ENCODE measurements around the gene FYCO1.

The FYCO1 gene

GRCh38 chr3:45931496-45931895, 64.1 kb downstream of the FYCO1 start:
- no peak overlapping the region for H3K4me3 Mint-ChIP-seq
- DNase-seq, result no peak
- peaks cover 82% of the 10 kb centered on the region for H3K36me3 Mint-ChIP-seq (ENCODE audit: low read depth)
- no peaks in the 10 kb centered on the region for H3K9me3 Mint-ChIP-seq
- no peak for TF ChIP-seq CTCF (IDR thresholded peaks at IDR 0.05)
- no peaks in the 10 kb centered on the region for H3K4me1 Mint-ChIP-seq
- peaks cover under 1% of the 10 kb centered on the region for H3K27me3 Mint-ChIP-seq (ENCODE audit: low read depth, poor library complexity)
- H3K27ac Mint-ChIP-seq, result no peak overlapping the region

DNA sequence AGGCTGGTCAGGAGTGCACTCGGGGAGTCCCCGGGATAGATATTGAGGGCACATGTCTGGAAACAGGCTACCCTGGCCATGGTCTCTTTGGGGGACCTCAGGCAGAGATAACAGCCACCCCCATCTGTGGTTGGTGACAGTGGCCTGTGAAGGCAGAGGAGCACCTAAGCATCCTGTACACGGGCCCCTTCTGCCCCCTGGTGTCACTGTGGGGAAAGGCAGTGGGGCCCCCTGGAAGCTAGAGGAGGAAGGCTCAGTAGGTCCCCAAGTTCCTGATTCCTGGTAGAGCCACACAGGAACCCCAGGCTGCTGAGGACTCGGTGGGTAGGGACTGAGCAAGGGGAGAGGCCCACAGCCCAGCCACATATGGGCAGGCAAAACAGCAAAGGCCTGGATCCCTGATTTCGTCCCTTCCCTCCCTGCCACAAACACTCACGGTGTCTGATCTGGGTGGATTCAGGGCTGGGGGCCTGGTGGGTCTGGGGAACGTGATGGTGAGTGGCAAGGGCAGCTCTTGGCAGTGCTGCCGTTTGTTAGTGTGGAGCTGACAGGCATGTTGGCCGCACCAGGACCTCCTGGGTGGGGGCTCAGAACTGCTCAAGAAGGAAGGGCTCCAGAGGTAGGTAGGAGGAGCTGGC, 66.5 kb downstream of the FYCO1 start:
- peaks cover 3% of the 10 kb centered on the region for H3K27me3 Mint-ChIP-seq (ENCODE audit: low read depth, poor library complexity)
- H3K9me3 Mint-ChIP-seq, result no peaks in the 10 kb centered on the region
- no peaks in the 10 kb centered on the region for H3K4me1 Mint-ChIP-seq
- peaks cover 80% of the 10 kb centered on the region for H3K36me3 Mint-ChIP-seq (ENCODE audit: low read depth)
- peak; percentile 75 for TF ChIP-seq CTCF (IDR thresholded peaks at IDR 0.05)
- H3K4me3 Mint-ChIP-seq, result no peak overlapping the region
- peak; percentile 64 for DNase-seq
- H3K27ac Mint-ChIP-seq, result no peak overlapping the region

DNA sequence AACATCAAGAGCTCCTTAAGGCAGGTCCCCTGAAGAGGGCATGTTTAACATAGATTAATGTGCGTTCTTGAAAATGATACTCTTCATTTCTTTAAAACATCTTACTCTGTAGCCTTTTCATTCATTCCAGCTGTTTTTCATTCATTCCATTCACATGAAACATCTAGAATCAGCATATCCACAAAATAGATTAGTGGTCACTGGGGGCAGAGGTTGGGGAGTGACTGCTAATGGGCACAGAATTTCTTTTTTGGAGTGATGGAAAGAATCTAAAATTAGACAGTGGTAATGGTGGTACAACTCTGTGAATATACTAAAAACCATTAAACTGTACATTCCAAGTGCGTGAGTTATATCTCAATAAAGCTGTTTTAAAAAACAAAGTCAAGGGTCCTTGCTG, 67.7 kb downstream of the FYCO1 start:
- Mint-ChIP-seq H3K4me3 (no peak overlapping the region), H3K27ac (no peak overlapping the region), H3K27me3 (ENCODE audit: low read depth, poor library complexity) (peaks cover 6% of the 10 kb centered on the region), H3K4me1 (no peaks in the 10 kb centered on the region), H3K36me3 (ENCODE audit: low read depth) (peaks cover 74% of the 10 kb centered on the region), H3K9me3 (no peaks in the 10 kb centered on the region)
- TF ChIP-seq CTCF (IDR thresholded peaks at IDR 0.05), result no peak
- no peak for DNase-seq

- Mint-ChIP-seq H3K4me1 (no peaks in the 10 kb centered on the region), H3K27me3 (ENCODE audit: low read depth, poor library complexity) (peaks cover 8% of the 10 kb centered on the region), H3K4me3 (no peak overlapping the region), H3K27ac (no peak overlapping the region), H3K9me3 (no peaks in the 10 kb centered on the region), H3K36me3 (ENCODE audit: low read depth) (peaks cover 59% of the 10 kb centered on the region)
- no peak for TF ChIP-seq CTCF (IDR thresholded peaks at IDR 0.05)
- no peak for DNase-seq
Observed at GRCh38 chr3:45923755-45924154, 71.9 kb downstream of the FYCO1 start.

DNA sequence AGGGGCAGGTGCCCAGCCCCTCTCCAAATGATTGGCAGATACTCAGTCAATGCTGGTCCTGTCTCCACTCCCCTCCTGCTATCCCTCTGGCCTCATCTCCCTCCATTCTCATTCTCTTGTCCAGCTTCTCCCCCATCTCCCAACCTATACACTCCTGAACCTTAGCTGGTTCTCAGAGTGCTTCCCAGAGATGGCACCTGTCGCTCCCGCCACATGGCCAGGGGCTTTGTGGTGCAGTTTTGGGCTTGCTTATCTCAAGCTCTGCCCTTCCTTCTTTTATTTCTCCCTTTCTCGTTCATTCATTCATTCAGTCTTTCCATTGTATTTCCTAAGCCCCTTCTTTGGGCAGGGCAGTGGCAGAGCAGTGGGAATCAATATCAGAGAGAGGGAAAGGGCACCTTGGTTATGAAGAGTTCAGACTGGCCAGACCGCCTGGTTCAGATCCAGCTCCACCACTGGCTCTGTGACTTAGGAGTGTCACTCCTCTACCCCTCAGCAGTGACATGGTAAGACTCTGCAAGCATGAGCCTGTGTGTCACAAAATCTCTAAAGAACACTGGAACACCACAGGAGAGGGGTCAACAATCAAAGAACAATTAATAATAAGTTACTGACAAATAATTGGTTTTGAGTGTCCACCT, 72.6 kb downstream of the FYCO1 start:
- H3K4me1 Mint-ChIP-seq, result no peaks in the 10 kb centered on the region
- H3K27ac Mint-ChIP-seq, result peak overlapping the region; percentile 84
- TF ChIP-seq CTCF (IDR thresholded peaks at IDR 0.05), result no peak
- H3K4me3 Mint-ChIP-seq, result no peak overlapping the region
- H3K9me3 Mint-ChIP-seq, result no peaks in the 10 kb centered on the region
- peaks cover 57% of the 10 kb centered on the region for H3K36me3 Mint-ChIP-seq (ENCODE audit: low read depth)
- H3K27me3 Mint-ChIP-seq (ENCODE audit: low read depth, poor library complexity), result peaks cover 8% of the 10 kb centered on the region
- DNase-seq, result no peak

DNA sequence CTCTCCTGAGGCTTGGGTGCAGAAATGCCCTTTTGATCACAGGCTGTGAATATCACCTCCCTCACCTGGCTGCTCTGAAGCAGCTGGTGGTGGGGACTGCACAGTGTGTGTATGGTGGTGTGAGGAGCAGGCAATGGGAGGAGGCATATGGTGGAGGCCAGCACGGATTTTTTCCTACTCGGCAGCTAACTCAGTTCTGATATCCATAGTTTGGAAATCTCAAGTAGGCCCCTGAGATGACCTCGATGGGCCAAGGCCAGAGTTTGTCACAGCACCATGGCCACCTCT, 73.6 kb downstream of the FYCO1 start:
- no peaks in the 10 kb centered on the region for H3K9me3 Mint-ChIP-seq
- no peak for DNase-seq
- H3K4me3 Mint-ChIP-seq, result no peak overlapping the region
- peaks cover 46% of the 10 kb centered on the region for H3K36me3 Mint-ChIP-seq (ENCODE audit: low read depth)
- no peak overlapping the region for H3K27ac Mint-ChIP-seq
- TF ChIP-seq CTCF (IDR thresholded peaks at IDR 0.05), result no peak
- H3K4me1 Mint-ChIP-seq, result peaks cover 7% of the 10 kb centered on the region
- peaks cover 8% of the 10 kb centered on the region for H3K27me3 Mint-ChIP-seq (ENCODE audit: low read depth, poor library complexity)

All from nephron progenitor cell (in vitro differentiated cells).